Retinal pigment epithelial cell (primary cell): ENCODE data around the gene TECR.

Experiments
- DNase-seq: peaks from one replicate; pipeline ENCODE4 v3.0.0-alpha.2; 2010; ENCODE audit warnings: low read depth
- H3K4me3 ChIP-seq: 2 replicates; pipeline ENCODE4 v1.5.1; 2011; ENCODE audit warnings: mild to moderate bottlenecking, low read length, control low read depth, moderate library complexity
- CTCF ChIP-seq: conservative IDR thresholded peaks from 2 replicates; pipeline ENCODE4 v1.5.1; 2011; ENCODE audit warnings: low read depth, low read length, control low read depth, inconsistent platforms

Gene TECR

GRCh38 chr19:14512406-14512961 is 16.9 kb upstream of the TECR start:
- H3K4me3 ChIP-seq: no peak overlapping the region
- no peak for TF ChIP-seq CTCF
- no peak for DNase-seq

- H3K4me3 ChIP-seq: no peak overlapping the region
- no peak for DNase-seq
- no peak for TF ChIP-seq CTCF
These were observed 15.1 kb upstream of the TECR start for GRCh38 chr19:14514215-14514863.

GRCh38 chr19:14515501-14516047 is 13.8 kb upstream of the TECR start:
- no peak for TF ChIP-seq CTCF
- DNase-seq: no peak

GRCh38 chr19:14516048-14516534 is 13.3 kb upstream of the TECR start:
- H3K4me3 ChIP-seq: peak overlapping the region; percentile 96
- DNase-seq: no peak
- TF ChIP-seq CTCF: peak; percentile 20

More at GRCh38 chr19:14515501-14516047, 13.8 kb upstream of the TECR start:
- H3K4me3 ChIP-seq: peak overlapping the region; percentile 96

- no peak for TF ChIP-seq CTCF
- DNase-seq: no peak
- peak overlapping the region; percentile 96 for H3K4me3 ChIP-seq
These were observed 12.5 kb upstream of the TECR start for GRCh38 chr19:14516746-14517438.

GRCh38 chr19:14517446-14517839 is 12.0 kb upstream of the TECR start:
- peak overlapping the region; percentile 96 for H3K4me3 ChIP-seq
- DNase-seq: no peak
- no peak for TF ChIP-seq CTCF
